ENCODE results near the gene ACVR2B.

DNA sequence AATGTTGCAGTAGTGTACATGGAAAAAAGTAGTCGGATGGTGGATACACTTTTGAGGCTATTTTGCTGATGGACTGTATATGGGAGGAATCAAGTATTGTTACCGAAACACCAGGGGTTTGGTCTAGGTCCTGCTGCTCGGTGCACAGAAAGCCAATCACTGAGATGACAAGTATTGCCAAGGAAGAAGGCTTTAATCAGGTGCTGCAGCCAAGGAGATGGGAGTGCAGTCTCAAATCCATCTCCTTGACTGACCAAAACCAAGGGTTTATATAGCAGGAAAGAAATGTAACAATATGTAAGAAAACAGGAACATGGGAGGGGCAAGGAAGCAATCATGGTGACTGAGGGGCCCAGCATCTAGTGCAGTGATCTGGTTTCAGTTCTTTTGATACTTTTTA lies 2.8 kb upstream of the ACVR2B start:
- TF ChIP-seq, protein P1, sequence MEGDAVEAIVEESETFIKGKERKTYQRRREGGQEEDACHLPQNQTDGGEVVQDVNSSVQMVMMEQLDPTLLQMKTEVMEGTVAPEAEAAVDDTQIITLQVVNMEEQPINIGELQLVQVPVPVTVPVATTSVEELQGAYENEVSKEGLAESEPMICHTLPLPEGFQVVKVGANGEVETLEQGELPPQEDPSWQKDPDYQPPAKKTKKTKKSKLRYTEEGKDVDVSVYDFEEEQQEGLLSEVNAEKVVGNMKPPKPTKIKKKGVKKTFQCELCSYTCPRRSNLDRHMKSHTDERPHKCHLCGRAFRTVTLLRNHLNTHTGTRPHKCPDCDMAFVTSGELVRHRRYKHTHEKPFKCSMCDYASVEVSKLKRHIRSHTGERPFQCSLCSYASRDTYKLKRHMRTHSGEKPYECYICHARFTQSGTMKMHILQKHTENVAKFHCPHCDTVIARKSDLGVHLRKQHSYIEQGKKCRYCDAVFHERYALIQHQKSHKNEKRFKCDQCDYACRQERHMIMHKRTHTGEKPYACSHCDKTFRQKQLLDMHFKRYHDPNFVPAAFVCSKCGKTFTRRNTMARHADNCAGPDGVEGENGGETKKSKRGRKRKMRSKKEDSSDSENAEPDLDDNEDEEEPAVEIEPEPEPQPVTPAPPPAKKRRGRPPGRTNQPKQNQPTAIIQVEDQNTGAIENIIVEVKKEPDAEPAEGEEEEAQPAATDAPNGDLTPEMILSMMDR (IDR thresholded peaks at IDR 0.05): no peak
- no peak for TF ChIP-seq ZFX (IDR thresholded peaks at IDR 0.05; ENCODE audit: borderline replicate concordance)

All from 22Rv1 (cell line).